Thyroid gland (tissue), 4 donors: ENCODE data around the gene PAF1. TPM values are rescaled to one million over a fixed set of nuclear protein-coding genes. Genes with fewer than 3 reads are reported as not detected.

ENCODE experiments used
- DNase-seq, 2 donors: peaks; one replicate each; pipeline ENCODE4 v3.0.0-alpha.2; 2019
- H3K27ac ChIP-seq, 3 donors: fragments of 200-600 bp; sonication (generic); 1 replicate in 2 of 3; 2 replicates in 1 of 3; pipeline ENCODE4 v1.5.1; 2016 to 2019; ENCODE audit warnings: mild to moderate bottlenecking in 1 of 3, moderate library complexity in 1 of 3
- H3K27me3 ChIP-seq: fragments of 200-600 bp; sonication (generic); one replicate; pipeline ENCODE4 v1.5.1; 2019
- H3K36me3 ChIP-seq, 2 donors: fragments of 200-600 bp; sonication (generic); one replicate each; pipeline ENCODE4 v1.5.1; 2016 to 2019
- H3K4me1 ChIP-seq, 2 donors: fragments of 200-600 bp; sonication (generic); one replicate each; pipeline ENCODE4 v1.5.1; 2017 to 2019
- H3K4me3 ChIP-seq, 3 donors: fragments of 200-600 bp; sonication (generic); replicated peaks in 1 of 3; 1 replicate in 2 of 3; 2 replicates in 1 of 3; pipeline ENCODE4 v1.5.1; 2016; ENCODE audit warnings: mild to moderate bottlenecking in 1 of 3
- H3K9me3 ChIP-seq: fragments of 200-600 bp; sonication (generic); one replicate; pipeline ENCODE4 v1.5.1; 2017
- CTCF ChIP-seq, 6 experiments: fragments of 200-600 bp in 3 of 6; fragments of 450-650 bp in 3 of 6; sonication (generic) in 3 of 6; IDR thresholded peaks; one replicate each; pipeline ENCODE4 v1.5.1; 2016 to 2019; ENCODE audit warnings: antibody characterized with exemption in 6 of 6, mild to moderate bottlenecking in 2 of 6, inconsistent platforms in 1 of 6, moderate library complexity in 1 of 6
- POLR2A ChIP-seq, 2 donors: fragments of 450-650 bp; IDR thresholded peaks; one replicate each; pipeline ENCODE4 v1.6.1; 2017; ENCODE audit warnings: antibody characterized with exemption in 2 of 2, mild to moderate bottlenecking in 2 of 2, moderate library complexity in 1 of 2
- WGBS, 2 donors: methylation state at CpG; one replicate each; pipeline ENCODE4 v1.1.5; 2017; 5-methylcytosine and 5-hydroxymethylcytosine counted together
- intact Hi-C: fragments of 100-400 bp; cut with DNase I; formaldehyde crosslinking; loops from one replicate; pipeline ENCODE4 v1.15.1; 2023
- total RNA-seq, 4 donors: library from RNA; depleted of rRNA; stranded (reverse); fragments of >200 nt; gene quantifications; one replicate each; pipeline ENCODE4 v1.2.3, GENCODE V29; 2016

PAF1 gene
- total RNA-seq, 4 donors from 2014 or later, result 38.8 to 60.3 (median 50.8) TPM

GRCh38 chr19:39389631-39390414, 1.1 kb downstream of the PAF1 start:
- H3K36me3 ChIP-seq, result peaks cover 22 to 40% of the 10 kb centered on the region in 2 donors
- peak overlapping the region in 1 of 3 donors; percentile 77 for H3K4me3 ChIP-seq
- H3K4me1 ChIP-seq, result peaks cover 14 to 15% of the 10 kb centered on the region in 2 donors
- peak overlapping the region; percentile 95 to 98 (median 97) for H3K27ac ChIP-seq
- no peaks in the 10 kb centered on the region for H3K9me3 ChIP-seq
- TF ChIP-seq POLR2A (IDR thresholded peaks at IDR 0.05) (no peak), CTCF (IDR thresholded peaks at IDR 0.05) (no peak)
- H3K27me3 ChIP-seq, result no peaks in the 10 kb centered on the region
- 40 to 54% methylated on average over 9 to 11 of the region's 13 CpGs for WGBS, 2 donors
- intact Hi-C loops, result loop anchor here (5.0 kb wide), 1 partner anchor 43 kb away; no protein-coding TSS in a partner anchor
- DNase-seq, result no peak

- Histone ChIP-seq H3K36me3 (peaks cover 28 to 41% of the 10 kb centered on the region in 2 donors), H3K4me1 (peaks cover 14 to 15% of the 10 kb centered on the region in 2 donors), H3K9me3 (no peaks in the 10 kb centered on the region), H3K27me3 (no peaks in the 10 kb centered on the region), H3K4me3 (no peak overlapping the region), H3K27ac (no peak overlapping the region)
- TF ChIP-seq CTCF (IDR thresholded peaks at IDR 0.05) (no peak), POLR2A (IDR thresholded peaks at IDR 0.05) (no peak)
- WGBS, 2 donors, result 88 to 94% methylated on average over 5 of the region's 5 CpGs
- DNase-seq, result no peak
- intact Hi-C loops, result loop anchor here (5.0 kb wide), 1 partner anchor 41 kb away; no protein-coding TSS in a partner anchor
These were observed 2.2 kb downstream of the PAF1 start for GRCh38 chr19:39388657-39389056.

- Histone ChIP-seq H3K27me3 (no peaks in the 10 kb centered on the region), H3K4me3 (no peak overlapping the region), H3K27ac (no peak overlapping the region), H3K9me3 (no peaks in the 10 kb centered on the region), H3K36me3 (peaks cover 43 to 57% of the 10 kb centered on the region in 2 donors), H3K4me1 (peaks cover 5 to 7% of the 10 kb centered on the region in 2 donors)
- no peak for TF ChIP-seq POLR2A (IDR thresholded peaks at IDR 0.05)
- no peak for TF ChIP-seq CTCF (IDR thresholded peaks at IDR 0.05)
- WGBS, 2 donors, result 81 to 90% methylated on average over 7 of the region's 7 CpGs
- intact Hi-C loops, result loop anchor here (5.0 kb wide), 1 partner anchor 39 kb away; no protein-coding TSS in a partner anchor
- no peak for DNase-seq
These were observed 4.3 kb downstream of the PAF1 start for GRCh38 chr19:39386557-39386956.

GRCh38 chr19:39385629-39386411, 5.1 kb downstream of the PAF1 start:
- H3K27ac ChIP-seq, result no peak overlapping the region
- intact Hi-C loops, result loop anchor here (5.0 kb wide), 1 partner anchor 39 kb away; no protein-coding TSS in a partner anchor
- H3K4me1 ChIP-seq, result peaks cover 4 to 7% of the 10 kb centered on the region in 2 donors
- H3K9me3 ChIP-seq, result no peaks in the 10 kb centered on the region
- 83 to 88% methylated on average over 20 of the region's 20 CpGs for WGBS, 2 donors
- H3K36me3 ChIP-seq, result peaks cover 50 to 64% of the 10 kb centered on the region in 2 donors
- no peak for DNase-seq
- H3K4me3 ChIP-seq, result no peak overlapping the region
- H3K27me3 ChIP-seq, result no peaks in the 10 kb centered on the region
- TF ChIP-seq POLR2A (IDR thresholded peaks at IDR 0.05) (no peak), CTCF (IDR thresholded peaks at IDR 0.05) (no peak)
